ENCODE data around the gene WDR17. TPM values are rescaled to one million over a fixed set of nuclear protein-coding genes. Genes with fewer than 3 reads are reported as not detected.

Gene WDR17
- polyA plus RNA-seq (2014; cell fraction: cytosol; rRNA removed) = 8.5 and 11.8 TPM in 2 replicates
- 22.3 and 31.4 TPM in 2 replicates for polyA plus RNA-seq (2014; cell fraction: nucleus; rRNA removed)

GRCh38 chr4:176065435-176066291 lies at the start of gene WDR17:
TSS of gene WDR17 (plus strand) at chr4:176065841. CDS start at chr4:176111581, 45,740 bp downstream.
- peak; percentile 97 for DNase-seq (ENCODE audit: low spot score)

DNA sequence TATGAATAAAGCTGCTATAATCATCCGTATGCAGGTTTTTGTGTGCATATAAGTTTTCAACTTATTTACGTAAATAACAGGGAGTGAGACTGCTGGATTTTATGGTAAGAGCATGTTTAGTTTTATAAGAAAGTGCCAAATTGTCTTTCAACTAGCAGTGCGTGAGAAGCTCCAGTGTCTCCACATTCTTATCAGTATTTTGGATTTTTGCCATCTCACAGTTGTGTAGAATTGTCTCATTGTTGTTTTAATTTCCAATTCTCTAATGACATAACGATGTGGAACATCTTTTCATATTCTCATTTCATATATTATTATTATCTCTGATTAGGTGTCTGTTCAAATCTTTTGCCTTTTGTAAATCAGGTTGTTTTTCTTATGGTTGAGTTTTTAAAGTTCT lies 49.0 kb upstream of the WDR17 start:
- no peak for DNase-seq (ENCODE audit: low spot score)

DNA sequence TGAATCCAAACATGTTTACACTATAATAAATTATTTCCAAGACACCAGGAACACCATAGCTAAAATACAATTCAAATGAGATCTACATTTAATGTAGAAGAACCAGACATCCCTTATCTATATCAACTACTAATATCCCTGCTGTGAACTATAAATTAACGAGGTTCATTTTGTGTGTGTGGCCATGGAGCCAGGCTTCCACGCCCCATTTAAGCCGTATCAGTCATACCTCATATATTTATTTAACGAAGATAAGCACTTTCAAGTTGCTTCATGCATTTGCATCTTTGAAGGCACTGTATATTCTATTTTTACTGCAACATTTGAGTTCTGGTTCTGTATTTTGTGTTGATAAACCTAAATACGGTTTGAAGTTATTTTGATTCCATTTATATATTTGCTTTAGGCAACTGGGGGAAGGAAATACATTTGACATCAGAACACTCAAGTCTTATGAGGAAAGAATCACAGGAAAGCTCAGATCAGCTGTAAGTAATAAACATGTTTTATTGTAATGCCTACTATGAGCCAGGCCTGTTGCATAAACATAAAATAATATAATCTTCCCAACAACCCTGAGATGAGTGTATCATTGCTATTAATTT lies 45.1 kb upstream of the WDR17 start:
- no peak for DNase-seq (ENCODE audit: low spot score)

- DNase-seq (ENCODE audit: low spot score) = no peak
These were observed 35.2 kb upstream of the WDR17 start for GRCh38 chr4:176030391-176030790.

DNA sequence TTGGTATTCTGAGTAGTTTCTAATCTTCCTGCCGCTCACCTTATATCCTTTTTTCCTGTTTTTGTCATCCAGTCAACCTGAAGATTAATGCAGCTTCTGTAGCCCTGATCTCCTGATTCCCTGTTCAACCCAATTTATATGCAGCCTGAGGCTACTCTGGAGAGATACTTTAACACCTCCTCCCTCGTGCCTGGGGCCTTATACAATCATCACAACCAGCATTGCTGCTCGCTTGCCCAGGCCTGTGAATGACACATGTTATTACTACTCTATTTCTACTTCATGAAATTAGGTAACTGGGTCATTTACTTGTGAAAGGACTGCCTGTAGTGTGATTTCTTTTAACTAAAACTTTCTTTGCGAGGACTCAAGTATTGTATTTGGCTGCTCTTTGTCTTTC lies 33.7 kb upstream of the WDR17 start:
- DNase-seq (ENCODE audit: low spot score) = no peak

- DNase-seq (ENCODE audit: low spot score) = no peak
These were observed 33.2 kb upstream of the WDR17 start for GRCh38 chr4:176032454-176032853.

- DNase-seq (ENCODE audit: low spot score) = peak; percentile 37
These were observed 31.1 kb upstream of the WDR17 start for GRCh38 chr4:176034499-176034898.

- no peak for DNase-seq (ENCODE audit: low spot score)
These were observed 30.7 kb upstream of the WDR17 start for GRCh38 chr4:176034936-176035335.

DNA sequence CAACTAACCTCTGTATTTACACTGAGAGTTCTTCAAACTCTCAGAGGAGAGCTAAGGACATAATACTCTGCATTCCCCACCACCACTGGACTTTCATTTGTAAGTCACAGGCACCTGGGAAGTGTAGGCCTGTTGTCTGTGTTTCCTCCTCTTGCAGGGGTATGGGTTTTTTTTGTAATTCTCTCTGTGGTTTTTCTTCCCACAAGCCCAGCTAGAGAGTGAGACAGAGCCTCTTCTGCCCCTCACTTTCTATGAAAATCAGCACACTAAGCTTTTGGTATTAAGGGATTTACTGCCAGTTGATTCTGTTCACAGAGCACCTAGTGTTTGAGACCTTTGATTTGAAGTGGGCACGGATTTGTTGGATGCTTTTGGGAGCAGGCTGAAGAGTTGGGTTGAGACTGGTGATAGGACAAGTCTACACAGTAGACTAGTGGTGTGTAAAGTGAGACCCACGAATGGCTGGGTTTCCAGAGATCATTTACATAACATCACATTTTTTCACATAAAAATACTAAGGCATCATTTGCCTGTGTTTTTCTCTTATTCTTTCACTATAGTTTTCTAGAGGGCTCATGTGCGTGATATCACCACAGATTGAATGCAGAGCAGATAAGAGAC lies 28.9 kb upstream of the WDR17 start:
- no peak for DNase-seq (ENCODE audit: low spot score)

GRCh38 chr4:176038789-176039188 lies 26.9 kb upstream of the WDR17 start:
- DNase-seq (ENCODE audit: low spot score) = no peak

DNA sequence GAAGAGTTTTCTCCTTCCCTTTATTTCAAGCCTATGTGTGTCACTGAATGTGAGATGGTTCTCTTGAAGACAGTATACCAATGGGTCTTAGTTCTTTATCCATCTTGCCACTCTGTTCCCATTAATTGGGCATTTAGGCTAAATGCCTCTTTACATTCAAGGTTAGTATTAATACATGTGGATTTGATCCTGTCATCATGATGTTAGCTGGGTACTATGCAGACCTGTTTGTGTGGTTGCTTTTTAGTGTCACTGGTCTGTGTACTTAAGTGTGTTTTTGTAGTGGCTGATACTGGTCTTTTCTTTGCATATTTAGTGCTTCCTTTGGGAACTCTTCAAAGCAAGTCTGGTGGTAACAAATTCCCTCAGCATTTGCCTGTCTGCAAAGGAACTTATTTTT lies 23.4 kb upstream of the WDR17 start:
- no peak for DNase-seq (ENCODE audit: low spot score)

GRCh38 chr4:176043838-176044588 lies 21.6 kb upstream of the WDR17 start:
- no peak for DNase-seq (ENCODE audit: low spot score)

- DNase-seq (ENCODE audit: low spot score) = no peak
These were observed 21.1 kb upstream of the WDR17 start for GRCh38 chr4:176044589-176044951.

- DNase-seq (ENCODE audit: low spot score) = no peak
These were observed 17.0 kb upstream of the WDR17 start for GRCh38 chr4:176048631-176049030.

DNA sequence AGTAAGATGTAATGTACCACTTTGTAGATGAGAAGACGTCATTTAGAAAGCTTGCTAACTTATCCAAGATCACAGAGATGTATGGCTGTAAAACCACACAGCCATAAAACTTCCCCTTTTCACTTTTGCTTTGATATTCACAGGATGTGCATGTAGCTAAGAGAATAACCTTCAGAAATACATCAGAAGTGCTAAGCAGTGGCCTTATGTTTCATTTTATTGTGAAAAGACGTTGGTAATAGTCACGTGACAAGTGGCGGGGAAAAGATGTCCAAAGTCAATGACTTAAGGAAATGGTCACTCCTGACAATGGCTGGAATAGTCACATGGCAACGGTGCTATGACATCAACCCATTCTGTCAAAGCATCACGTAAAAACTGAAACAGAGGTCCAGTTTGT lies 12.9 kb upstream of the WDR17 start:
- no peak for DNase-seq (ENCODE audit: low spot score)

DNA sequence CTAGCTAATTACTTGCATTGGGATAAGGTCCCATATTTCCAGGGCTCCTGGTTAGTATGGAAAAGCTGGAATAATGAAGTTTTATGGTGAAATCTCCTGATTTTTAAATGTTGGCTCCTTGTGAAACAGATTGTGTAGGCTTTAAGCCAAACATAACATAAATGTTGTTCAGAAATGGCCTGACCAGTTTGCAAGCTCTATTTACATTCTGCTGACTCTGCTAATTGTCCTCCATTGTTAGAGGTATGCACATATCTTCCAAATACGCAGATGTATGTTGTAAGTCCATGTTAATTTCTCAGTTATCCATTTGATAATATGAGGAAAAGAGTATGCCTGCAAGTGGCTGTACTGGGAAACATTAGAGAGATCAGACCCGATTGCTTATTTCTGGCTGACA lies 11.9 kb upstream of the WDR17 start:
- DNase-seq (ENCODE audit: low spot score) = no peak

DNA sequence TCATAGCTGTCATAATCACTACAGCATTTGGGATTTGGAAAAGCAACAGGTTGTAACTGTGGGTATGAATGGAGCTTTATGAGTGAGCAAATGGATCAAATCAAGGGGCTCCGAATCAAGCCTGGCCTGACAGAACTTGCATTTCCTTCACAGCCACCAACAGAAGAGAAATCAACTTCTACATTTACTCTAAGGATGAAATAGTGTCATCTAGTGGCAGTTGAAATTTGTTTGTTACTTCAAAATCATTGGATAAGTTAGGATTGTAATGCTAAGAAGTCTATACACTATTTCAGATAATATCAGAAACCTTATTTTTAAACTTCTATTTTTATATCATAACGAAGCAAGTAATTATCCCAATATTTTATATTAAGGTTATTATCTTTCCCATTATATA lies 10.7 kb upstream of the WDR17 start:
- no peak for DNase-seq (ENCODE audit: low spot score)

GRCh38 chr4:176063718-176064117 lies 1.9 kb upstream of the WDR17 start:
- no peak for DNase-seq (ENCODE audit: low spot score)

DNA sequence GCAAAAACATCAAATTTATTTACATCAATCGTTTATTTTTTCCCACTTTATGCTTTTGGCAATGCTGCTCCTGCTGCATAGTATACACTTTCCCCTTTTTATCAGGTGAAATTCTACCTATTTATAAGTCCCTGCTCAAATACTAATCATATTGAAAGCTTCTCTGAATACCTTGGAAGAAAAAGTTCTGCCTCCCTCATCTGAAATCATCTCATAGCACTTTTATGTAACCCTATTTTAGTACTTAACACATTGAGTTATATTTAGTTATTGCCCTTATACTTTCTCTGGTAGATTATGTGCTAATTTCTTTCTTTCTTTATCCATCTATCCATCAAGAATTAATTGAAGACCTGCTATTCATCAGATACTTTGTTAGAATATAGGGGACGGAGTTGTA lies 1.1 kb upstream of the WDR17 start:
- no peak for DNase-seq (ENCODE audit: low spot score)

DNA sequence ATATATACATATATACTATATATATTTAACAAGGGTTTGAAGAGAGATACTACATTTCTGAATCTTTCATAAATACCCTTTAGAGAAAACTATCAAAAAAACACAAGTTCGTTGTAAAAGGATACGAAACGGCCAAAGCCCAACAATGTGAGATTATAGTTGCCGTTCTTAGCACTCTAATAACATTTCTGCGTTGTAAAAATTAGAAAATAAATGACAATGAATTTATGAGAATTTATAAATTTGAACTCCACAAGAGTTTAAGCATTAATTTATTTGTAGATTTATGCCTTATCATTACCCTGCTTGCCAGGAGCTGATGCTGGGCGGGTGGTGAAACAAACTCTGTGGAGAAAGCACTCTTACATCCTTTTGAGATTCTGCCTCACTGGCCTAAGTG lies 1.1 kb downstream of the WDR17 start:
- no peak for DNase-seq (ENCODE audit: low spot score)

- no peak for DNase-seq (ENCODE audit: low spot score)
These were observed 11.9 kb downstream of the WDR17 start for GRCh38 chr4:176077561-176077960.

GRCh38 chr4:176084769-176085168 lies 19.1 kb downstream of the WDR17 start:
- no peak for DNase-seq (ENCODE audit: low spot score)

Measured in SK-N-DZ (cell line).